Measurements from ENCODE around the gene GKN2.

GKN2 gene

DNA sequence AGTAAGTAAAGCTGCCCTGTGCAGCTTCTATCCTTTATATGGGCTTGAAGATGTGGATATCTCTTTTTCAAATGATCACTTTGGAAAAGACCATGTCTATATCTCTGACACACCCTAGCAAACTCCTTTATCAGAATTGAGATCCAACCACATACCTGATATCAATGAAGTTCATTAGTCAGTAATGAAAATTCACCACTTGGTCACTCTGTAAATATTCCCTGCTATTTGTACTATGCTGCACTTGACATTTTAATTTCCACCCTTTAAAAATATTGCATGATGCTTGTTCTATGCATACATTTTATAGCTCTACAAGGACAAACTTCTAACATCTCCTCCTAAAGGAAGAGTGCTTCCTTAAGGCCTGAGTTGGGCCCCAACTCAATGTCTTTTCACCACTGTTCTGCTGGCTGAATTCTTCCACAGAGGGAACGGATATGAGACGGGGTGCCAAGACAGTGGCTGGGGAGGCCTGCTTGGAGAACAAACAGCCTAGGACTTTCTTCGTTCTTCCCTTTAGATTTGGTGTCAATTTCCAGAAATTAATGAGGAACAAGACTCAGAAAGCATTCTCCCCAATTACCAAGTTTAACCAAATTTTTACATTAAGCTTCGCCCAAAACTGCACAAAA, at the start of gene GKN2:
Gene GKN2 (minus strand): TSS at position 7 of the 635 bp plus-strand sequence. CDS start 32 bp downstream, outside the sequence.
- no peak for DNase-seq

DNA sequence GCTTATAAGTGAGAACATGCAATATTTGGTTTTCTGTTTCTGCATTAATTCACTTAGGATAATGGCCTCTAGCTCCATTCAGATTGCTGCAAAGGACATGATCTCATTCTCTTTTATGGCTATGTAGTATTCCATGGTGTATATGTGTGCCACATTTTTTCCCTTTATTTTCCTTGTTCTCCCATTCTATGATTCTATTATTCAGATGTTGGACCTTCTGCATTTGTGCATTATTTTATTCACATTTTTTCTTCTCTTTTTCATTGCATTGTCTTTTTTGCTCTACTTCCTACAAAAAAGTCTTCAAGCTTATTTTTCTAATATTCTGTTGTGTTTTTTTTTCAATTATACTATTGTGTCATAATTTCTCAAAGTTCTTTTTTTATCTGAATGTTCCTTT, 49.2 kb upstream of the GKN2 start:
- no peak for DNase-seq

- DNase-seq: no peak
Observed at GRCh38 chr2:68997401-68997800, 44.7 kb upstream of the GKN2 start.

- no peak for DNase-seq
Observed at GRCh38 chr2:68995916-68996315, 43.2 kb upstream of the GKN2 start.

- DNase-seq: no peak
Observed at GRCh38 chr2:68994864-68995263, 42.2 kb upstream of the GKN2 start.

DNA sequence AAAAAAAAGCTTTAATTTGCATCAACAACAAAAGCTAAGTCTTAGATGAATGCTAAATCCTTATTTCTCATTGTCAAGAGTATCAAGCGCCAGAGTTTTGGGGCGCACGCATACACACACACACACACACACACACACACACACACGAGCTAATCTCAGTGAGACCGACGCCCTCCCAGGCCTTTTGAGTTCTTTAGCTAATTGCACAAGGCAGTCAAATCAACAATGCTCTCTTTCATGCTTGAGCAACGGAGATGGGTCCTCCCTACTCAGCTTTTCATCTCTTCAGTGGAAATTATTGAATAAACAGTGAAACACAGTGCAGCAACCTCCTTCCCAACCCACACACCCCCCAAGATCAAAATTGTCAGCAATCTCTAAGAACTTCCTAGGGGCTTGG, 41.0 kb upstream of the GKN2 start:
- no peak for DNase-seq

DNA sequence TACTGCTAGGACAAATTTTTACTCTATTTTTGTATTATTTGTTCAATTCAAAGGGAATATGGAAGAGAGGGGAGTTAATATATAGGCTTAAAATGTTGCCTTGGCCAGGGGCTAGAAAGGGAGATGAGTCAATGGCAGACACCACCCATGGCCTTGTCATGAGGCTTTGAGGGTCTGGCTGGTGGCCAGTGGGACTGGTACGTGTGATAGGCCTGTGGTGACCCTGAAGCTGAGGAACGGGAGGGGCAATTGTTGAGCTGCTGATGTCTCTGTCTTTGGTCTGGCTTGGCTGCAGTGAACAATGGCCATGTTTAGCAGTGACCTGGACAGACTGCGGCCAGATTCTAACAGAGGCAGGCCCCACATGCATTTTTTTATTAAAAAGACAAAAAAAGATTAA, 40.2 kb upstream of the GKN2 start:
- DNase-seq: no peak

DNA sequence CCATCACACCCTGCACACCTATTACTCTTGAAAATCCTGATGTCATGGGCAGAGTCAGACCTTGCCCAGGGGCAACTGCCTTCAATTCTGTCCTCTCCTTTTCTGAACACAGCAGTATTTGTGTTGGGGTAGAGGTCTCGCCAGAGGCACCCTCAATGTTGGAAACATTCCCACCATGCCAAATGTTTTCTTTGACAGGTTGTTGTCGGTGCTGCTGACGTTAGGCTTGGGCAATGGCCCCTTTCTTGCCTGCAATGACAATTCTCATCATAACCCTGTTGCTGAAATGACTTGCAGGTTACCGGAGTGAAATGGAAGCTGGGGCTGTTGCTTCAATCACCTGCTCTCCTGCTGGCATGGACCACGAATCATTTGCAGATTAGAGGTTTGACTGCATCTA, 39.6 kb upstream of the GKN2 start:
- no peak for DNase-seq

DNA sequence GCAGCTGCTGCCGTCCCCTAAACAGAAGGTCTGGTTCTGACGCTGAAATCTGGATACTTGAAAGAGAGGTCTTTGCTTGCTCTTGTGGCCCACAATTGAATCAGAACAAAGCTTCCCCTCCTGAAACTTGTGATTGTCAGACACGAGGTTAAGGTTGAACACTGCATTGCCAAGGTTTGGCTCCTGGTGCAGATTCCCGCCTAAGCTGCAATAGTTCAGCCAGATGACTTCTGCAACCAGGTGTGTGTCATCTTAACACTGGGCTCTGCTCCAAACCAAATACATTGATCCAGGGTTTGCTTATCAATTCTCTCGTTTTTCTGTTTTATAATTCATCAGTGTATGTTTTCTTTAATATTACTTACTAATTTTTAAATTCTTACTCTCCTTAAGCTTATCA, 36.3 kb upstream of the GKN2 start:
- no peak for DNase-seq

DNA sequence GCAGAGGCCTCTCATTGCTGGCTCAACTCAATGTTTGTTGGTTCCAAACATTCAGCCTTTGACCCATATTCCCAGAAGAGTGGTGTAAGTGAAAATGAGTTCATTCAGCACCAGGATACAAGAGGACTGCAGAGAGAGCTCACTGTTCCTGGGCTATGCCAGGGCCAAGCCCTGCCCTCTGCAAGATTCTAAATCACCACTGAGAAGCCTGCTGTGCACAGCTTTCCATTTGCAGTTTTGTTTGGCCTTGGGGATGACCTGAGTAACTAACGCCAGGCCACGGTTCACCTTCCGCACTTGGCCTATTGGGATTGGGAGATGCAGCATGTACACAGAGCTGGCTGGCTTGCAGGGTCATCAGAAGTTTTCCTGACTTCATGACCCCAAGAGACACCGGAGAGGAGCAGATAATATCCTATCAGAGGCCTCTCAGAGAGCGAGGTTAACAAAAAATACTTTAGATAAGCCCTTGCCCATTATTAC, 34.4 kb upstream of the GKN2 start:
- no peak for DNase-seq

- no peak for DNase-seq
Observed at GRCh38 chr2:68980956-68981355, 28.3 kb upstream of the GKN2 start.

DNA sequence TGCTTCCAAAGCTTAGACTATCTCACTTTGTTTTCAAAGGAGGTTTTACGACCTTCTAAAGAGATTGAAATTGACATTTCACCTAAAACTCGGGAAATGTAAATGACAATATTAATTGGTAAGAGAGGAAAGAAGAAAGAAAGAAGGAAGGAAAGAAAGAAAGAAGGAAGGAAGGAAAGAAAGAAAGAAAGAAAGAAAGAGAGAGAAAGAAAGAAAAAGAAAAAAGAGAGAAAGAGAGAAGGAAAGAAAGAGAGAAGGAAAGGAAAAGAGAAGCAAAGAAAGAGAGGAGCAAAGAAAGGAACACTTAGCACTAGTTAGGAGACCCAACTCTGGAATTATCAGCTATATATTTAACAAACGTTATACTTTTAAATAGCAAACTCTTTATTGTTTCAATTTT, 25.4 kb upstream of the GKN2 start:
- DNase-seq: no peak

DNA sequence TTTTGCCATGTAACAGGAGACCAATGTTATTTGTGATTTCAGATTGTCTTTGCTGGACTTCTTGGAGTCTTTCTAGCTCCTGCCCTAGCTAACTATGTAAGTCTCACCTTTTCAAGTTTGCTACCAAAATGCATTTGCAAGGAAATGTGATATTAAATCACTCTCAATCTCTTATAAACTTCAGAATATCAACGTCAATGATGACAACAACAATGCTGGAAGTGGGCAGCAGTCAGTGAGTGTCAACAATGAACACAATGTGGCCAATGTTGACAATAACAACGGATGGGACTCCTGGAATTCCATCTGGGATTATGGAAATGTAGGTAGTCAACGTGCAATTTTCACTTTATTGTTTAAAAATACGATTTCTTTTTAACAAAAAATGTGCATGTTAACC, 24.8 kb upstream of the GKN2 start:
- no peak for DNase-seq

GRCh38 chr2:68975844-68976243, 23.2 kb upstream of the GKN2 start:
- no peak for DNase-seq

- DNase-seq: no peak
Observed at GRCh38 chr2:68974946-68975665, 22.4 kb upstream of the GKN2 start.

DNA sequence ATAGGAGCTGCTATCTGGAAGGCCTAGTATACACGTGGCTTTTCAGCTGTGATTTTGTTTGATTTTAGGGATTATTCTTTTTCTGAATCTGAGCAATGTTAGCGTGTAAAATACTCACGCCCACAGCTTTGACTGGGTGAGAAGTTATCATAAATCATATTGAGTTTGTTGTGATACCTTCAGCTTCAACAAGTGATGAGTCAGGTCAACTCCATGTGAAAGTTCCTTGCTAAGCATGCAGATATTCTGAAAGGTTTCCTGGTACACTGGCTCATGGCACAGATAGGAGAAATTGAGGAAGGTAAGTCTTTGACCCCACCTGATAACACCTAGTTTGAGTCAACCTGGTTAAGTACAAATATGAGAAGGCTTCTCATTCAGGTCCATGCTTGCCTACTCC, 21.6 kb upstream of the GKN2 start, which contains the start of gene GKN1:
Gene GKN1 (plus strand): TSS at position 386 of the 400 bp plus-strand sequence. CDS start 42 bp downstream, outside the sequence.
- DNase-seq: no peak

DNA sequence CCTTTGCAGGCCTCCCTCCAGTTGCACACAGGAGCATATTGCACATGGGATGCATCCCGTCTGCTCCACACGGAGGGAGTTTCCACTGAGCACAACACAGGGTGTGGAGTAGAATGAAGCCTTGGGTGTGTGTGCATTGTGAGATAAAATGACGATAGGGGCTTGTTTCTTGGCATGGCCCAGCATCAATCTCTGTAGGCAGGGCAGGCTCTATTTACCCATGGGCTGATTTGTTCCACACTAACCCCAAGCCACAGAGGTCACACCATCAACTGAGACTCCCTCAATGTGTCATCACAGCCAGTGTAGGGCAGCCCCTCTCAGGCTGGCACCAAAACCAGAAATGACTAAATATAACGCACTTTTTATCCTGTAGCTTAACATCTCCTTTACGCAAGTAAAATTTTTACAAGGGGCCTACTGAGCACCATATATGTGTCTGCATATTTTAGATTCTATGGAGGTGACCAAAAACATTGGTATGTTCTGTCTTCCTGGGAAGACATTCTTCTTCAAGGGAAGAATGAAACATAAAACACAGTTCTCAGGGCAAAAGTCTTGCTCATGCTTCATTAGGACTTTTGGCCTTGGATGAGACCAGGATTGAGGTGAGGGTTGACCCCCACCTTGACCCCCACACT, 19.0 kb upstream of the GKN2 start:
- no peak for DNase-seq

- DNase-seq: no peak
Observed at GRCh38 chr2:68970566-68971265, 18.0 kb upstream of the GKN2 start.

GRCh38 chr2:68969736-68970490, 17.2 kb upstream of the GKN2 start:
- no peak for DNase-seq

- DNase-seq: no peak
Observed at GRCh38 chr2:68968221-68968620, 15.5 kb upstream of the GKN2 start.

GRCh38 chr2:68964282-68964681, 11.6 kb upstream of the GKN2 start:
- DNase-seq: no peak

- no peak for DNase-seq
Observed at GRCh38 chr2:68961380-68961779, 8.7 kb upstream of the GKN2 start.

- no peak for DNase-seq
Observed at GRCh38 chr2:68959001-68959400, 6.3 kb upstream of the GKN2 start.

All from NCI-H2081 treated with DMSO at 0.1 percent for 48 hours (cell line).